NCI-H1694 treated with DMSO at 0.1 percent for 48 hours (cell line): ENCODE results near the gene UNC13B.
A peak's percentile ranks its signal among the peaks of the same experiment; 100 is the strongest.
"Not testable (repeated sequence)": the region's sequence is repeated elsewhere in the genome, so short reads cannot be mapped to it uniquely, and the experiment has no call there.

ENCODE experiments used
- DNase-seq: peaks from one replicate; lab custom pipeline; 2025; lab: John Stamatoyannopoulos, UW

The UNC13B gene

GRCh38 chr9:35226651-35227050 lies 64.8 kb downstream of the UNC13B start:
- DNase-seq = no peak

- DNase-seq = no peak
Observed at GRCh38 chr9:35227284-35227683, 65.5 kb downstream of the UNC13B start.

- DNase-seq = no peak
Observed at GRCh38 chr9:35229066-35229778, 67.4 kb downstream of the UNC13B start.

- DNase-seq = no peak
Observed at GRCh38 chr9:35229779-35230143, 68.0 kb downstream of the UNC13B start.

GRCh38 chr9:35232867-35233544 lies 71.2 kb downstream of the UNC13B start:
- DNase-seq = no peak

- DNase-seq = no peak
Observed at GRCh38 chr9:35236692-35237091, 74.9 kb downstream of the UNC13B start.

DNA sequence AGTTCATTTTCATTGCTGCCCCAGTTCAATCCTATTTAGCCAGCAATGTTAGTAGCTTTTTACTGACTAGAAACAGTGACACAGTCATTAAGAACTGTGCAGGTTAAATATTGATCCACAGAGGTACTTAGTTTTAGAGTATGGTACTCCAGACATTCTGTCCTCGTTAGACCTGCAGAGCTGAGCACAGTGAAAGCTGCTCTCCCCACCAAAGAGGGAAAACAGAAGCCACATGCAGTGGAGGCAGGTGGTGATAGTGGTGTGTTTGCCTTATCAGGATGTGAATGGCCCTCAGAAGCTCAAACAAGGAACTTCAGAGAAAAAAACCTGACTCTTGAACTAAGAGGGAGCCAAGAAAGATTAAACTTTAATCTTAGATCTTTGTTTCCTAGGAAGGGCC lies 75.5 kb downstream of the UNC13B start:
- no peak for DNase-seq

DNA sequence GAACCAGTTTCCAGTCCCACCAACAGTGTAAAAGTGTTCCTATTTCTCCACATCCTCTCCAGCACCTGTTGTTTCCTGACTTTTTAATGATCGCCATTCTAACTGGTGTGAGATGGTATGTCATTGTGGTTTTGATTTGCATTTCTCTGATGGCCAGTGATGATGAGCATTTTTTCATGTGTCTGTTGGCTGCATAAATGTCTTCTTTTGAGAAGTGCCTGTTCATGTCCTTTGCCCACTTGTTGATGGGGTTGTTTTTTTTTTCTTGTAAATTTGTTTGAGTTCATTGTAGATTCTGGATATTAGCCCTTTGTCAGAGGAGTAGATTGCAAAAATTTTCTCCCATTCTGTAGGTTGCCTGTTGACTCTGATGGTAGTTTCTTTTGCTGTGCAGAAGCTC lies 84.1 kb downstream of the UNC13B start:
- not testable (repeated sequence) for DNase-seq

DNA sequence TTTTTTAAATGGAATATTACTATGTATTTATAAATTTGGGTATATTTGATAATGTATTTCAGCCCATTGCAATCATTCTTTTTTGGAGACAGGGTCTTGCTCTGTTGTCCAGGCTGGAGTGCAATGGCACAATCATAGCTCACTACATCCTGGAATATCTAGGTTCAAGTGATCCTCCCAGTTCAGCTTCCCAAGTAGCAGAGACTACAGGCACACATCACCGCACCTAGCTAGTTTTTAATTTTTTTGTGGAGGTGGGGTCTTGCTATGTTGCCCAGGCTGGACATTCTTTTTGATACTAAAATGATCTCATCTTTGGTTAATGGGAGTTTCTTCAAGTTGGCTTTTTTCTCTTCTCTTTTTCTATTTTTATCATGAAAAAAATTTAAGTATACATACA lies 91.3 kb downstream of the UNC13B start:
- no peak for DNase-seq

DNA sequence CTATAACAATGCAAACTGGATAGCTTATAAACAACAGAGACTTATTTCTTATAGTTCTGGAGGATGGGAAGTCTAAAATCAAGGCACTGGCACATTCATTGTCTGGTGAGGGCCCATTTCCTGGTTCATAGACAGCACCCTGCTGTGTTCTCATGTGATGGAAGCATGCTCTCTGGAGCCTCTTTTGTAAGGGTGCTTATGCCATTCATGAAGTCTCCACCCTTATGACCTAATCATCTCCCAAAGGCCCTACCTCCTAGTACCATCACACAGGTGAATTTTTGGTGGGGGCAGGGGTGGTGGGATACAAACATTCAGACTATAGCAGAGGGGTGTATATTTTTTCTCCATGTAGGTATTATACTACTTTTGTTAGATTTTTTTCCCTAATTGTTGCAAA lies 92.4 kb downstream of the UNC13B start:
- DNase-seq = no peak

DNA sequence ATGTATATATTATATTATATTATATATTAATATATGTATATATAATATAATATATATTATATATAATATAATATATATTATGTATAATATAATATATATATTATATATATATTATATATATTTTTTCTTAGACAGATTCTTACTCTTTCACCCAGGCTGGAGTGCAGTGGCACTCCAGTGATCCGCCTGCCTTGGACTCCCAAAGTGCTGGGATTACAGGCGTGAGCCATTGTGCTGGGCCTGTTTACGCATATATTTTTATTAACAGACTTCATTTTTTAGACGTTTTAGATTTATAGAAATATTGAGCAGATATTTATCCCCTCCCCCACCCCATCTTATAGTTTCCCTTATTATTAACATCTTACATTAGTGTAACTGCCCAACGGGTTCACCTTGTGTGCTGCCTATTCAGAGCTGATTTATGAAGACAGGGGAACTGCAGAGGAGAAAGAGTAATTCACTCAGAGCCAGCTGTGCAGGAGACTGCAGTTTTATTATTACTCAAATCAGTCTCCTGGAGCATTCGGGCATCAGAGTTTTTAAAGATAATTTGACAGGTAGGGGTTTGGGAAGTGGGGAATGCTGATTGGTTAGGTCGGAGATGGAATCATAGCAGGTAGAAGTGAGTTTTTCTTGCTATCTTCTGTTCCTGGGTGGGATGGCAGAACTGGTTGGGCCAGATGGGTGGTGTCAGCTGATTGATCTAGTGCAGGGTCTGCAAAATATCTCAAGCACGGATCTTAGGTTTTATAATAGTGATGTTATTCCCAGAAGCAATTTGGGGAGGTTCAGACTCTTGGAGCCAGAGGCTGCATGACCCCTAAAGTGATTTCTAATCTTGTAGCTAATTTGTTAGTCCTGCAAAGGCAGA lies 93.4 kb downstream of the UNC13B start:
- no peak for DNase-seq

GRCh38 chr9:35257986-35258659 lies 96.3 kb downstream of the UNC13B start:
- no peak for DNase-seq

GRCh38 chr9:35258660-35259474 lies 97.1 kb downstream of the UNC13B start:
- peak; percentile 61 for DNase-seq

DNA sequence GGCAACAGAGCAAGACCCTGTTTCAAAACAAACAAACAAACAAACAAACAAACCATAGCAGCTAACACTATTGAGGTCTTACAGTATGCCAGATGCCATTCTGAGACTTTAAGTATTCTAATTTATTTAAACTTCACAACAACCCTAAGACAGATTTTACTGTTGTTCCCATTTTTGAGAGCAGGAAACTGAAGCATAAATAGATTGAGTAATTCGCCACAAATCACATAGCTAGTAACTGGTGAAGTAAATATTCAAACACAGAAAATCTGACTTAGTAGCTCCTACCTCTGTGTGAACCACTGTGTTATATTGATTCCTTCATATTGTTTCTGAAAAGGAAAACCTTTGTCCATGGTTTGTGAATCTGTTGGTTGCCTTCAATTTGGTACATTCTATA lies 98.4 kb downstream of the UNC13B start:
- no peak for DNase-seq

GRCh38 chr9:35262064-35262463 lies 100.3 kb downstream of the UNC13B start:
- no peak for DNase-seq

GRCh38 chr9:35267710-35268109 lies 105.9 kb downstream of the UNC13B start:
- no peak for DNase-seq

GRCh38 chr9:35269919-35270318 lies 108.1 kb downstream of the UNC13B start:
- DNase-seq = no peak

- no peak for DNase-seq
Observed at GRCh38 chr9:35271637-35272036, 109.8 kb downstream of the UNC13B start.

- DNase-seq = no peak
Observed at GRCh38 chr9:35272989-35273388, 111.2 kb downstream of the UNC13B start.

GRCh38 chr9:35273591-35273990 lies 111.8 kb downstream of the UNC13B start:
- DNase-seq = no peak

DNA sequence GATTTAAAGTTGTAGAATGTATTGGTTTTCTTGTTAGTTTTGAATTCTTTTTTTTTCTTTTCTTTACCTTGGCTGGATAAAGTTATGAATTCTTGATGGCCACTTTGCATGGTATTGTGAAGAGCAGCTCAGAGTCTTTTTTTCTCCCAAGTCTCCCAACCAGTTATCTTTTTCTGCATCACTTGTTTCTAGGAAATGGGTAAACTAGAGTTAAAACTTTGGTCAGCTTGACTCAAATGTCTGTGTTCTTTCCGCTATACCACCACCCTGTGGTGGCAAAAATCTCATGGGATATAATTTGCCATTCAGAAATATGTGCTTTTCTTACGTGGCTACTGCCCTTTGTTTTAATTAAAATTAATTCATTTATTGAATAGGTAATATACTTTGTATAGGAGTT lies 113.2 kb downstream of the UNC13B start:
- DNase-seq = no peak

DNA sequence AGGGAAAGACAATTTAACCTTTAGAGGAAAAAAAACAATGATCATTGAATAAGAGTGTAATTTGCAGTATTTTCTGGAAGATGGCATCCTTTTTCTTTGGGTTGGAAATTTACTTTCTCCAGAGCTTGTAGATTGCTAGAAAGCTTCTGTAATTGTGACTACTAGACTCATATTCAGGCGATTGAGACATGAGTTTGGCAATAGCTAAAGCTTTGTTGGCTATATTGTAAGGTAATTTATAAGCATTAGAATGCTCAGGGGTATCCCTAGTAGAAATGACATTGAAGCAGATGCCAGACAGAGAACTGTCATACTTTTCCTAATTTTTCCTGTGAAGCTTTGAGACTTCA lies 115.3 kb downstream of the UNC13B start:
- no peak for DNase-seq
